ENCODE data around the gene P2RY2.
A peak's percentile ranks its signal among the peaks of the same experiment; 100 is the strongest.

Gene P2RY2

DNA sequence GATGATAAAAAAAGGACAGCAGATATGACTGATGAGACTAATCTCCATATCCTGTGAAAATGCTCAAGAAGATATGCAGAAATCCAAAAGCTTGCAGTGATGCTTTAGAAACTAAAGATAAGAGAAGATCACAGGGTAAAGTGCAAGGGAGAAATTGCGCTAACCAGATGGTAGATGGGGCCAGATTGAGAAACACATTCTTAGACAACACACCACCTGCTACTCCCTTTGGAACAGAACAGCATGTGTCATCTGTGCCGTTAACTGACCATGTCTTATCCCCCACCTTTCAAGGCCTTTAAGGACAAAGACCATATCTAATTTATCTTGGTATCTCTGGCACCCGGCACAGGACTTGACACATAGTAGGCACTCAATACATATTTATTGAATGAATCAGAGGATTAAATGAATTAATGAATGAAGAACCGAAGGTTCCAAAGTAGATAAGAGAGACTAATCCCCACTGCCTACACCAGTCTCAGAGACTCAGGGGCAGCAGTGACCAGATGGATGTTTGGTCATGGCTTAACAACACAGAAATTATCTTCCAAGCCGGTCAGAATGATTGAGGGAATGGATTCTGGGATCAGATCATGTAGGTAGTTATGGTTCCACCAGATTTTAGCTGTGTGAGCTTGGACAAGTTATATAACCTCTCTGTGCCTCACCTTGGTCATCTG lies 12.3 kb upstream of the P2RY2 start:
- no peak for DNase-seq (ENCODE audit: low spot score)

DNA sequence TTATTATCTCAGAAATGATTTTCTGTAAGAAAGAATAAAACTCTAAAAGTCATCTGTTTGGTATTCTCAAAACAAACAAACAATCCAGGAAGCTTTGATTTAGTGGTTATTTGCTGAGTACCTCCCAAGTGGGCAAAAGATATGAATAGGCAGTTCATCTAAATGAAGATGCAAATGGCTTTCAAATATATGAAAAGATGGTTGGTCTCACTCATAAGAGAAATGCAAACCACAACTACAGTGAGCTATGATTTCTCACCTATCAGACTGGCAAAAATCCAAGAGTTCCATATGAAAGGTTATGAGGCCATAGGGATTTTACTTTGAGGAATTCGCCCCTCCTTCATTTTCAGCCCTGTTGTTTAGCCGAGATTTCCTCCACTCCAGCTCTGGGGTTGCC lies 11.3 kb upstream of the P2RY2 start:
- DNase-seq (ENCODE audit: low spot score): no peak

DNA sequence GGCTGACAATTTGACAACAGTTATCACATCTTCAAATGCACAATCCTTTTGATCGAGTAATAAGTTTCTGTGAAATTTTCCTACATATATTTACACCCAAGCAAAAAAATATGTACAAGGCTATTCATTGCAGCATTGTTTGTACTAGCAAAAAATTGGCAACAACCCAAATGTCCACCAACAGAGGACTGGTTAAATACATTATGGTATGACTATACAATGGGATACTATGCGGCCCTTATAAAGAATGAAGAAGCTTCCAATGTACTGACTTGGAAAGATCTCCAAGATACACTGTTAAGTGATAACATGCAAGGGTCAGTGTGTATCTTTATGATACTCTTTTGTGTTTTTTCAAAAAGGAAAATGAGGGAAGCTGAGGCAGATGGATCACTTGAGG lies 8.2 kb upstream of the P2RY2 start:
- DNase-seq (ENCODE audit: low spot score): no peak

DNA sequence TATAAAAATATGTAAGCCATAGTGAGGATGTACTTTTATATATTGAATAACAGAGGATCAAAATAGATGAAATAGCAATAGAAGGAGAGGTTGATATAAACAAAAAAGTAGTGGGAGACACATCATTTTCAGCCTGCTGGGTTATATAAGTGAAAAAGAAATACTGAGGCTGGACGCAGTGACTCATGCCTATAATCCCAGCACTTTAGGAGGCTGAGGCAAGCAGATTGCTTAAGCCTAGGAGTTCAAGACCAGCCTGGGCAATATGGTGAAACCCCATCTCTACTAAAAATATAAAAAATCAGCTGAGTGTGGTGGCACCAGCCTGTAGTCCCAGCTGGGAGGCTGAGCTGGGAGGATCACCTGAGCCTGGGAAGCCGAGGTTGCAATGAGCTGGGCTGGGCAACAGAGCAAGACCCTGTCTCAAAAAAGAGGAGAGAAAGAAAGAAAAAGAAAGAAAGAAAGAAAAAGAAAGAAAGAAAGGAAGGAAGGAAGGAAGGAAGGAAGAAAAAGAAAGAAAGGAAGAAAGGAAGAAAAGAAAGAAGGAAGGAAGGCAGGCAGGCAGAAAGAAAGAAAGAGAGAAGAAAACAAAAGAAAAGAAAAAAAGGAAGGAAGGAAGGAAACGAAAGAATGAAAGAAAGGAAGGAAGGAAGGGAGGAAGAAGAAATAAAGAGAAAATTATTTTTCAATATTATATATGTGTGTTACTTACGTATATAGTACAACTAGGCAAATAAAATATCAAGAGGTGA lies 7.0 kb upstream of the P2RY2 start:
- DNase-seq (ENCODE audit: low spot score): no peak

DNA sequence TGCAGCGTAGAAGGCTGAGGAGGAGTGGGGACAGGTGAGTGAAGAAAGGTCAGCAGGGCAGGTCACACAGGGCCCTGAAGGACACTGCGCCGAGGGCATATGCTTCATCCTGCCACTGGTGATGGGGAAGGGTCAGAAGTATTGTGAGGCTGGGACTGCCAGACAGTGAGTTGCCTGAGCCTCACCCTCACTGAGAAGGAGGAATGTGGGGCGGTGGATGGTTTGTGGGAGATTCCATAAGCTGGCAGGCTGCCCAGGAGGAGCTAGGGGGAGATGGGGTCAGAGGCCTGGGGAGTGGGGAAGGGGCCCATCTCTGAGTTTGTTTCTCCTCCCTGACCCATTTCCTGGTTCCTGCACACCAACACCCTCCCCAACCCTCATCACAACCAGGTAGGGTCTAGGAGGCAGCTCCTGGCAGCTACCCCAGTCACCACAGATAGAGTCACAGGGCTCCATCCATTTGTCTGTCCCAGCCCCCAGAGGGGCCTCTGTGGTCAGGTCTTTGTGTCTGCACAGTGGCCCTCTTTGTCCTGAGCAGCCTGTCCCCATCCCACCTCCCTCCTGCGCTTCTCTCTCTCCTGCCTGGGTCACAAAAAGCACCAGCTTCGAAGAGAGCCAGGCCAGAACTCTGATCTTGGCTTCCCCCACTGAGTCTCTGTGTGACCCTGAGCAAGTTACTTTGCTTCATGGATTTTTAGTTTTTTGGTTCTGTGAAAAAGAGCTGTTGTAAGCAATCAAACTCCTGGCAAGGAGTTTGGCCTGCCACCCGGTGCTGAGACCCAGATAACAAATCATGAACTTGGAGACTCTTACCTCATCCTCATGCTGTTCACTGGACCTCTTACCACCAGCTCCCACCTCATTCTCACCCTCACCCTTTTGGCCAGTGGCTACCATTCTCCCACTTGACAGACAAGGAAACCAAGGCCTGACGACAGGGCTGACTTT lies 4.6 kb upstream of the P2RY2 start:
- DNase-seq (ENCODE audit: low spot score): no peak

DNA sequence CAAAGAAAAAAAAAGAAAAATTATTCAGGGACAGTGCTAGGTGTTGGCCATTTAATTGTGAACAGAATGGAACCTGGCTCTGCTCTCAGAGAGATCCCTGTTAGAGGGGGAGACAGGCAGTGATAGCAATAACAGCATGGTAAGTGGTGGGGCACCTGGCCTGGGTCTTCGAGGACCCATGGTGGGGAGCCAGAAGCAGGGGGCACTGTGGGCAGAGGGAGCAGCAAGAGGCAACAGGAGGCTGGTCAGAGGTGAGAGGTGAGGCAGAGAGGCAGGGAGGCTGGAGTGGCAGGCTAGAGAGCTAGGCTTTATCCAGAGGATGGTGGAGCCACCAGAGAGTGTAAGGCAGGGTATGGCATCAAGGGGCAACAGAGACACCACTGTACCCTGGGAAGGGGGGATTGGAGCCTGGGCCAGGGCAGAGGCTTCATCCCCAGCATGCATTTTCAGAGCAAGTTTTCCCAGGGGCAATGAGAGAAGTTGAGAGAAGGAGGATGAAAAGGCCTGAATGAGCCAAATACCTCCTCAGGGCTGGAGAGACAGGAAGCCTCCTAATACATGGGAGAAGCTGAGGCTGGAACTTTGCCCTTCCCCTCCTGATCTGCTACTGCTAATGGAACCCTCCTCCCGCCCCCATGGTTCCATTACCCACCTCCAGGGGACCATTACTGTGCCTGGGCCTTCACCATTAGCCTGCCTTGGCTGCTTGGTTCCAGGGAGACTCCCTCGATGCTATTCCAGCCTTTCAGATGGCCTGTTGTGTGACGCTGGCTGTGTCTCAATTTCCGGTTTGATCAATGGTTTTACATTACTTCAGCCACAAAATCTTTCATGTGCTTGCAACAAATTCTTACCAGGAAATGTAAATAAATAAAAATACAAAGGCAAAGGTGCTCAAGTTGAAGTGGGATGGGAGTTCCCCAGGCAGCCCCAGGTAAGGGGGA lies 2.6 kb upstream of the P2RY2 start:
- no peak for DNase-seq (ENCODE audit: low spot score)

DNA sequence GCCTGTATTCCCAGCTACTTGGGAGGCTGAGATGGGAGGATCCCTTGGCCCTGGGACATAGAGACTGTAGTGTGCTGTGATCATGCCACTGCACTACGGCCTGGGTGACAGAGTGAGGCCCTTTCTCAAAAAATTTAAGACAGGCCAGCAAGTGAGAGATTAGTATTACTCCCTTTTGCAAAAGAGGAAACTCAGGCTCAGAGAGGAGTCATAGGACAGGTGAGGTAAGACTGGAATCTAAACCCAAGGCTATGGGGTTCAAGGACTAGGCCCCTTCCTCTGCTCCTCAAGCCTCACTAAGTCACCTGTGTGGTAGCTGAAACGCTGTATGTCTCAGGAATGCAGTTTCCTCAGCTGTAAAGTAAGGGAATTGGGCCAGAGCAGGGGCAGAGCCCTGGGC lies 1.6 kb upstream of the P2RY2 start:
- no peak for DNase-seq (ENCODE audit: low spot score)

DNA sequence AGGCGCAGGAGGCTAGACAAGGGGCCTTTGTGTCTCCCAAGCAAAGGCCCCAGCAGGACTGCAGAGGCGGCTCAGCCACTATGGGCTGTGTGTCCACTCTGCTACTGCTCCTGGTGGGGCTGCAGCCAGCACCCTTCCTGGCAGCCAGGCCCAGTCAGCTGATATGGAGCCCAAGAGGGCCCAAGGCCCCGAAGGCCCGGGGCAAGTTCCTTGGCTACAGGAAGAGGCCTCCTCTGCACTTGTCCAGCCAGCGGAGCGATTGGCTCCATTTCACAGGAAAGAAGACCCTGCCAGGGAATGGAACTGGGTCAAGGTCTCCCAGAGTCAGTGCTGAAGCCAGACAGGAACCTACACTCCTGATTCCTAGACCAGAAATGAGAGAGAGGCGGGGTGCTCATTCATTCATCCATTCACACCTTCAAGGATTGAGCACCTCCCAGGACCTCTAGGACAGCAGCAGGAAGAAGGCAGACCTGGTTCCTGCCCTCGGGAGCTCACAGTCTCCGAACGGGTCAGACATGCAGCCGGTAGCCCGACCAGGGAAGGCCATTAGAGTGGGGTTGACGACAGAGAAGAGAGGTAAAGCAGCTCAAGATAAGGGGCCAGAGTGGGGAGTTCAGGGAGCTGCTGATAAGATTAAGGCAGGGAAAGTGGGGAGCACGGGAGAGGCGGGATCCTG lies 811 bp upstream of the P2RY2 start:
- no peak for DNase-seq (ENCODE audit: low spot score)

DNA sequence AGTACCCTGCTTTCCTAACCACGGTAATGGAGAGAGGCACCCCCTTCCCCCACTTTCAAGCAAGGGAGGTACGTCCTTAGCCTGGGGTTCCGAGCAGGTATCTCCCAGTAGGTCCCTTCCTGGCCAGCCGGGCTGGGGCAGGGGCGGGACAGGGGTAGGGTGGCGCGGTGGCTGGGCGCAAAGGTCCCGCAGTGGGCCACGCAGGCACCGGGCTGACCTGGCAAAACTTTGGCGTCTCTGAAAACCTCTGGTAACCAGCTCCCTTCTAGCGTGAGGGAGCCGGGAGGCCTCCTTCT lies 323 bp upstream of the P2RY2 start:
- DNase-seq (ENCODE audit: low spot score): no peak

DNA sequence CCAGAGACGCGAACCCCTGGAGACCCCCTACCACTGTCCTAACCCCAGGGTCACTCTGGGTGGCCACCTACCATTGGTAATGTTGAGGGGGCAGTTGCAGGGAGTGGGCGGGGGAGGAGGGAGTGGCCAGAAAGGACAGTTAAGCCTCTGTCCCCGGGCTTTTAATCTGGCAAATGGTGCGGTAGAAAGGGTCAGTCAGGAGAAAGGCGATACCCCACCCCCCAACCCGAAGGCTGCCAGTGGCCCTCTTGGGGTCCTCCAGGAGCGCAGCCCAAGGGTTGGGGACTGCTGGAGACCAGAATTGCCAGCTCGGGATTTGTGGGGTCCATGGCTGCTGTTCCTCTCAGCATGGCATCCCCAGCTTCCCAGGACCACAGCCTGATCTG lies 742 bp downstream of the P2RY2 start:
- no peak for DNase-seq (ENCODE audit: low spot score)

DNA sequence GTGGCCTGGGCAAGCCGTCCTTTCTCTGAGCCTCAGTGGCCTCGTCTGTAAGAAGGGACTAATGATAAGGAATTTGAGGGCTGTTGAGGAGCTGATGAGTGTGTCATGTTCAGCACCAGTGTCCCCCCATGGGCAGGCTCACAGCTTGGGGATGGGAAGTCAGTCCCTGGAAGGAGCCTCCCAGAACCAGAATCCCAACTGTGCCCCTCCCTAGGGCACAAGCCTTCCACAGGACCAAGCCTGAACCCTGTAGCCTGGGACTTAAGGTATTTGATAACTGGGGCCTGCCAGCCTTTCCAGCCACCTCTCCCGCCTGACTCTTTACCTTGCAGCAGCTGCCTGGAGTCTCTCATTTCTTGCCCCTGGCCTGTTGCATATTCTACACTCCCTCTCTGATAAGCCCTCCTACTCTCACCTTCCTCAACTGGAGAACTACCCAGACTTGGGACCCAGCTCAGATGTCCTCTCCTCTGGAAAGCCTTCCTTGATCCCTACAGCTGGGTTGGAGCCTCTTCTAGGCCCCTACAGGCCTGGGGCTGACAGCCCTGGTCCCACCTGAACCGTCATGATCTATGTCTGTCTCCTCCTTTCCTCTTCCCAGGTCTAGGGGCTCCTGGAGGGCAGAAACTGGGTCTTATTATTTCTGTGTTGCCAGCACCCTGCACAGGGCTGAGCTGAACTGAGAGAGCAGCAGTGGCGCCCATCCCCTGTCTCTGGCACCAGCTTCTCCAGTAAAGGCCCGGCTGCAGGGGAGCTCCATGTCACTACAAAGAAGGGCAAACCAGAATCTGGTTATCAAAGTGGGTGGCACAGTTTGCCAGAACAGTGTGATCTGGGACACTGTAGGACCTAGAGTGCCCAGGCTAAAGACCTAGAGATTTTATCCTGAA lies 1.6 kb downstream of the P2RY2 start:
- no peak for DNase-seq (ENCODE audit: low spot score)

DNA sequence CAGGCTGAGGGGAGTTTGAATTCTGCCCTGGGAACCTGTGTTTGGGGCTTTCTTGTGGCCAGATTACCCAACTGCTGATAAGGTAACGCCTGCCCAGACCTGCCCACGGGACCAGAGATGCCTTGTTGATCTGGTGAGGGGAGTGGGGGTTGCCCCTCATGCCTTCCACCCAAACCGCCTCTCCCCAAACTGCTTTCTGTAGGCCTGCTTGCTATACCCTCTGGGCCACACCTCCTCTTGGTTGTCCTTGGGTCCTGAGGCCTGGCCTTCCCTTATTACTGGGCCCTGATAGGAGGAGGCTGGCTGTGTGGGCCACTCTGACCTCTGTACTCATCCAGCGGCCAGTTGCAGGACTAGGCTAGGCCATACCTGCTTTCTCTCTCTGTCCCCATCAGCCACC lies 3.4 kb downstream of the P2RY2 start:
- no peak for DNase-seq (ENCODE audit: low spot score)

DNA sequence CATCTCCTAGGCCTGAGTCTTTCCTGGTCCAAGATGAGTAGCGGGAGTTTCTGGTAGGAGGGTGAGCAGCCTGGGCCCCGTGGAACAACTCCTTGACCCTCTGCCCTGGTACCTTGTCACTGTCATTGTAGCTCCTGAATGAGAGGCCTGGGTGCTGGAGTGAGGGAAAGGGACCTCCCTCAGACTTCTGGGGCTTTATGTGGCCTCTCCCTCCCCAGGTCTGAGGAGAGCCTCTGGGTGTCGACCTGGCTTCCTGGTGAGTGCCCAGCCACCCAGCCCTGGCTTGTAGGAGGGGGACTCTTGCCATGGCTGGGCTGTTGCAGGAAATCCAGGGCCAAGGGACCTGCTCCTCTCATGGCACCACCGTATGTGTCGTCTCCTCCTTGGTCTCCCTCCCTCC lies 3.9 kb downstream of the P2RY2 start:
- DNase-seq (ENCODE audit: low spot score): no peak

DNA sequence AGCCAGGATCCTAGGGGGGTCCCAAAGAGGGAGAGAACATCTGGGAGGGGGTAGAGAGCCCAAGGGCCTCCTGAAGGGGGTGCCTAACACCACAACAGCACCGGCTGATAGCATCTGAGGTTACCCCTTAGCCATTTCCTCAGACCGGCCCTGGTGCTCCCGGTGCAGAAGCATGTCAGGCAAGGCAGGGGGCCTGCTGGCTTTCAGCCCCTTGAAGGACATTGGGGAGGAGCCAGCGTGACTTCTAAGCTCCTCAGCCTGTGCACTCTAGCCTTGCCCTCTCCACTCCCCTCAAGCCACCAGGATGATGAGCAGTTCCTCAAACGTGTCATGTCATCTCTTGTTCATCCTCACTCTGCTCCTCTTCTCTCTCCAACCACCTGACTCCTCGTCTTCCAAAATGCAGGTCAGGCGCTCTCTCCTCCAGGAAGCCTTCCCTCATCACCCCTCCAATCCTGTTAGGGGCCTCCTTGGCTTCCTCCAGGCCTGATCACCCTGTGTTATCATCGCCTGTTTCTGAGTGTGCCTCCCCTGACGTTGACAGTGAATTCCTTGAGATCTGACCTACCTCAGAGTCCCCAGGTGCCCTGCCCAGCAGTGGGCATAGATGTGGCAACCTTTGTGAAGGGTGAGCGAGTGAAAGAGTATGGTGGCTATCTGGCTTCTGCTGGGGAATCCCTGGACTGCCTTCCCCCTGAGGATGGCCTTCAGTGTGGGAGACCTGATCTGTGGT lies 6.1 kb downstream of the P2RY2 start:
- DNase-seq (ENCODE audit: low spot score): no peak

DNA sequence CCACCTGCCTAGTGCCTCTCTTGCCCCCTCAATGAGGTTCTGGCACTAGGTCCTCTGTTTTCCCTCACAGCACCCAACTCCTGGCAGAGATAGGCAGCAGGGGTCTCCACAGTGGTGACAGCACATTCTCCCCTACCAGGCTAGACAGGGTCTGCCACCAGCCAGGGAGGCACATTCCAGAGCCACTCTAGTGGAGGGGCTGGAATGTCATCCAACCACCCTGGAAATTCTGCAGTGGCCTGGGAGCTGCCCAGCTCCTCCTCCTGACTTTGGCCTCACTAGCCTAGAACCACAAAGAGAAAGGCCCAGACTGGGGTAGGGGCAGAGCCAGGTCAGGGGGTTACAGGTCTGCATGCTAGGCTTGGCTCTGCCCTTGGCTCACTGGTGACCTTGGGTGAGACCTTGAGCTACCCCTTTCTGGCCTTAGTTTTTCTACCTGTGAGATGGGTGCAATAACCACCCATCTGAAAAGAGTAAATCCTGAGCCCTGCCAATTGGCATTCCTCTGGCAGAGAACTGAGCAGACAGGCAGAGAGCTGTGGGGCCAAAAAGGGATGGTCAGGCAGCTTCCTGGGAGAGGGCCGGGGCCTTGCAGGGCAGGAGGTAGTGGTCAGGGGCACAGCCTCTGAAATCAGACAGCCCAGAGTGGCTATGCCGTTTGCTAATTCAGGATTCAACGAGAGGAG lies 7.1 kb downstream of the P2RY2 start:
- no peak for DNase-seq (ENCODE audit: low spot score)

DNA sequence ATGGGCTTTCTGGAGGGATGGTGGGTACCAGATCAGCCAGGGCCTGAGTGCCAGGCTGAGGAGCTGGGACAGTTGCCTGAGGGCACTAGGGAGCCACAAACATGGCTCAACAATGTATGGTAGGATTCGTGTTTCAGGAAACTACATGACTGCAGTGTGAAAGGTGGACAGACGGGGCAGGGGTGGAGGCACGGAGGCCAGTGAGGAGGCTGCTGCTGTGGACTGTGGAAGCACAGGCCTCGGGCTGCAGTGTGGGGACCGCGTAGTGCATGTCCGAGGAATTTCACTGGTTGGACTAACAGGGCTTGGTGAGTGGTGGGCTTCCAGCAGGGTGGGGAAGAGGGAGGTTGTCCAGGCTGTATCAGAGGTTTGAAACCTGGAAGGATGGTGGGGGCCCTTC lies 7.8 kb downstream of the P2RY2 start:
- DNase-seq (ENCODE audit: low spot score): no peak

DNA sequence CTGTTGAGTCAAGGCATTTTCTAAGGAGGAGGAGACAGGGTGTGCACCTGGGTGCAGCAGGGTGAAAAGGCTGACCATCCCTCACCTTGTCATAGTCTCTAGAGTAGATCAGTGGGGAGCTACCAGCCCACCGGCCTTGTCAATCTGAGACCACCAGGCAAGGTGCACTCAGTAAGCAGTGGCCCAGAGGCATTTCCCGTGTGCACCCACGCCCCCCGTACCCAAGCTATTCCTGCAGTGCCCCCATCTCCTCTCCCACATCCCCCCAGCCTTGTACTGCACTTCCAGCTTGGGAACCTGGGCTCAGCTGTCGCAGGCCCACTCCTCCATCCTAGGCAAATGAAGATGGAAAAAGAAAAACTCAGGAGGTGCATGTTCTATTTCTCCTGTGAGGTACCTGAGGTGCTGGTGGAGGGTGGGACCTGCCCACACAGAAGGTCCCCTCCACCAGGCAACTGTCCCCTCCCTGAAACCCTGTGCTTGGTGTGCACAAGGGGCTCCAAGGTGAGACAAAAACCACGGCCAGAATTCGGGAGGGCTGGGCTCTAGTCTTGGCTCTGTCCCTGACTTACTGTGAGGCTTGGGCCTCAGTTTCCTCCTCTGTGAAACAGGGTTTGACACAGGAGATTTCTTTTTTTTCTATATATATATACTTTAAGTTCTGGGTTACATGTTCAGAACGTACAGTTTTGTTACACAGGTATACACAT lies 8.4 kb downstream of the P2RY2 start:
- no peak for DNase-seq (ENCODE audit: low spot score)

DNA sequence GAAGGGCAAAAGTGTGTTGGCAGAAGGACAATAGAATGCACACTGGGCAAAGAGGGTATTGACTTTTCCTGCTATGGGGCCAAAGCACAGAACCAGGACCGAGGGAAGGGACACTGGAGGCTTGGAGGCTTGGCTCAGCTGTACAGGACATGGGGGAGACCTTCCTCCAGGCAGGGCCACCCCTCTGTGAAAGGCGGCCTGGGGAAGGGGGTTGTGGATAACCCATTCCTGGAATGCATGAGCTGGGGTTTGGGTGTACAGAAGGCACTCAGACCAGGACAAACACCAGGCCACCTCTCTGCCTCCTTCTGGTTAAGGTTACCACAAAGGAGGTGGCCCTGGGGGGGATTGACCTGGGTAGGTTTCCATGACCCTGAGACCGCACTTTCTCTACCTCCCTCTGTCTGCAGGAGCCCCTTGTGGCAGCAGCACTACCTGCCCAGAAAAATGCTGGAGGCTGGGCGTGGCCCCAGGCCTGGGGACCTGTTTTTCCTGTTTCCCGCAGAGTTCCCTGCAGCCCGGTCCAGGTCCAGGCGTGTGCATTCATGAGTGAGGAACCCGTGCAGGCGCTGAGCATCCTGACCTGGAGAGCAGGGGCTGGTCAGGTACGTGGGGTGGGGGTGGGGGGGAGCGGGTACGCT lies 9.6 kb downstream of the P2RY2 start:
- peak; percentile 68 for DNase-seq (ENCODE audit: low spot score)
